ENCODE results near the gene HMBS. TPM values are rescaled to one million over a fixed set of nuclear protein-coding genes. Genes with fewer than 3 reads are reported as not detected.

The HMBS gene
- total and polyA plus RNA-seq, 2 of the 8 experiments (the other 6 are each of a cell fraction or from before 2014, with no cell fraction given): 69.3 to 109 TPM

DNA sequence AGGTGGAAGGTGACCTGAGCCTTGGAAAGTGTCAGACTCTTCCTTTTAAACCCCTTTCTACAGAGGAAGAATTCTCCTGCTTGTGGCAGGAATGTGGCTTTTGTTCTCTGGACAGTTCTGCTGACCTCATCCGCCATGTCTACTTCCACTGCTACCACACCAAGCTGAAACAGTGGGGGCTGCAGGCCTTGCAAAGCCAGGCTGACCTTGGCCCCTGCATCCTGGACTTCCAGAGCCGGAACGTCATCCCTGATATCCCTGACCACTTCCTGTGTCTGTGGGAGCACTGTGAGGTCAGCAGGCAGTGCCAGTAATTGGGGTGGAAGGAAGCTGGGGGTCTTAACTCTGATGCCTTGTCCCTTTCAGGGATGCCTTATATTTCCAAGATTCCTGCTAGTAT, 46.0 kb downstream of the HMBS start:
- CTCF ChIA-PET (ENCODE audit: partially characterized antibody): interaction anchor here (1.0 to 5.9 kb wide), 4 partner anchors 14 to 65 kb away, joined by 3 to 33 read pairs (median 8); no protein-coding TSS in a partner anchor
- H2BK15ac ChIP-seq (ENCODE audit: low read length): no peak overlapping the region
- TF ChIP-seq BCL11A (IDR thresholded peaks at IDR 0.05; ENCODE audit: low read depth in 2 of 2, low read length in 2 of 2) (no peak), HDAC2 (IDR thresholded peaks at IDR 0.05; ENCODE audit: borderline replicate concordance in 1 of 2, low read depth in 2 of 2, low read length in 2 of 2) (no peak), ZNF274 (IDR thresholded peaks at IDR 0.05; ENCODE audit: borderline replicate concordance, extremely low read depth, low read length) (no peak), GTF2F1 (IDR thresholded peaks at IDR 0.05; ENCODE audit: borderline replicate concordance, low read depth, low read length) (no peak), JUN (IDR thresholded peaks at IDR 0.05; ENCODE audit: low read depth, low read length) (no peak), SIN3A (conservative IDR thresholded peaks at IDR 0.05 in 1 of 2, IDR thresholded peaks at IDR 0.05 in 1 of 2; ENCODE audit: low read depth in 1 of 2, low read length in 2 of 2) (no peak), CBX5 (IDR thresholded peaks at IDR 0.05; ENCODE audit: low read depth, low read length) (no peak), ASH2L (IDR thresholded peaks at IDR 0.05; ENCODE audit: low read length) (no peak), CHD2 (IDR thresholded peaks at IDR 0.05; ENCODE audit: low read length) (no peak), POLR2A (IDR thresholded peaks at IDR 0.05; ENCODE audit: control extremely low read depth in 1 of 2, low read depth in 2 of 2, low read length in 2 of 2) (no peak), SP2 (IDR thresholded peaks at IDR 0.05; ENCODE audit: low read length) (no peak)
- TF ChIP-seq, protein P1, sequence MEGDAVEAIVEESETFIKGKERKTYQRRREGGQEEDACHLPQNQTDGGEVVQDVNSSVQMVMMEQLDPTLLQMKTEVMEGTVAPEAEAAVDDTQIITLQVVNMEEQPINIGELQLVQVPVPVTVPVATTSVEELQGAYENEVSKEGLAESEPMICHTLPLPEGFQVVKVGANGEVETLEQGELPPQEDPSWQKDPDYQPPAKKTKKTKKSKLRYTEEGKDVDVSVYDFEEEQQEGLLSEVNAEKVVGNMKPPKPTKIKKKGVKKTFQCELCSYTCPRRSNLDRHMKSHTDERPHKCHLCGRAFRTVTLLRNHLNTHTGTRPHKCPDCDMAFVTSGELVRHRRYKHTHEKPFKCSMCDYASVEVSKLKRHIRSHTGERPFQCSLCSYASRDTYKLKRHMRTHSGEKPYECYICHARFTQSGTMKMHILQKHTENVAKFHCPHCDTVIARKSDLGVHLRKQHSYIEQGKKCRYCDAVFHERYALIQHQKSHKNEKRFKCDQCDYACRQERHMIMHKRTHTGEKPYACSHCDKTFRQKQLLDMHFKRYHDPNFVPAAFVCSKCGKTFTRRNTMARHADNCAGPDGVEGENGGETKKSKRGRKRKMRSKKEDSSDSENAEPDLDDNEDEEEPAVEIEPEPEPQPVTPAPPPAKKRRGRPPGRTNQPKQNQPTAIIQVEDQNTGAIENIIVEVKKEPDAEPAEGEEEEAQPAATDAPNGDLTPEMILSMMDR (IDR thresholded peaks at IDR 0.05; ENCODE audit: control extremely low read depth in 1 of 3, insufficient read depth in 1 of 3, low read depth in 1 of 3, low read length in 3 of 3): no peak

More for the DNA sequence above, 46.0 kb downstream of the HMBS start:
- Histone ChIP-seq H3K23ac (ENCODE audit: insufficient read length) (no peak overlapping the region), H3K27me3 (replicated peaks in 1 of 4; ENCODE audit: control insufficient read depth in 3 of 4, extremely low read depth in 1 of 4, insufficient read depth in 3 of 4, low read length in 3 of 4) (no peaks in the 10 kb centered on the region), H3K14ac (ENCODE audit: insufficient read length) (no peak overlapping the region), H3K79me2 (ENCODE audit: control insufficient read depth in 1 of 2, insufficient read depth in 2 of 2, low read length in 2 of 2) (0 out of 4 replicates have a peak, but pooled peaks cover 0 to 2% of the 10 kb centered on the region in 2 experiments), H3K79me1 (ENCODE audit: low read depth, low read length) (no peaks in the 10 kb centered on the region), H3K4ac (replicated peaks; ENCODE audit: insufficient read length, low read depth, low read length) (no peak overlapping the region), H3K9me3 (ENCODE audit: insufficient read depth in 2 of 2, low read depth in 1 of 2, low read length in 1 of 2) (no peaks in the 10 kb centered on the region), H3K18ac (ENCODE audit: extremely low read depth, low read length) (no peak overlapping the region), H3K4me2 (ENCODE audit: insufficient read depth in 1 of 2, low read depth in 2 of 2, low read length in 2 of 2) (no peak overlapping the region), H3K36me3 (ENCODE audit: control insufficient read depth in 2 of 4, insufficient read depth in 4 of 4, low read length in 3 of 4) (peaks cover 23 to 39% (median 34%) of the 10 kb centered on the region in 4 experiments), H2AK5ac (ENCODE audit: low read depth, low read length) (no peak overlapping the region), H3K27ac (ENCODE audit: low read depth, low read length) (no peak overlapping the region), H3K4me3 (ENCODE audit: extremely low read depth in 1 of 4, insufficient read depth in 2 of 4, low read depth in 3 of 4, low read length in 4 of 4) (no peak overlapping the region), H3K4me1 (replicated peaks in 1 of 4; ENCODE audit: control insufficient read depth in 3 of 4, insufficient read depth in 4 of 4, low read length in 3 of 4) (no peaks in the 10 kb centered on the region), H4K8ac (ENCODE audit: extremely low read depth, insufficient read depth, low read length) (no peak overlapping the region), H2AFZ (ENCODE audit: low read length) (no peak overlapping the region), H2BK120ac (replicated peaks; ENCODE audit: low read depth, low read length) (no peak overlapping the region), H4K91ac (replicated peaks; ENCODE audit: insufficient read length, low read length) (no peak overlapping the region), H3K9ac (replicated peaks in 1 of 4; ENCODE audit: extremely low read depth in 1 of 4, low read depth in 3 of 4, low read length in 3 of 4) (no peak overlapping the region), H3K56ac (replicated peaks; ENCODE audit: insufficient read length, low read depth, low read length) (no peak overlapping the region), H3K23me2 (ENCODE audit: low read depth, low read length) (no peaks in the 10 kb centered on the region), H4K5ac (ENCODE audit: insufficient read length, low read depth, low read length) (no peak overlapping the region), H4K20me1 (replicated peaks in 1 of 2; ENCODE audit: control insufficient read depth in 1 of 2, insufficient read depth in 2 of 2, low read length in 2 of 2) (peaks cover 0 to 6% of the 10 kb centered on the region in 2 experiments), H2BK20ac (ENCODE audit: low read length) (no peak overlapping the region), H2BK5ac (ENCODE audit: low read depth, low read length) (no peak overlapping the region), H2BK12ac (ENCODE audit: low read depth, low read length) (no peak overlapping the region)
- POLR2A ChIA-PET (ENCODE audit: partially characterized antibody): interaction anchor here (1.2 to 1.3 kb wide), 3 partner anchors 10 to 42 kb away, joined by 3 read pairs; partner anchors contain the start of gene HINFP
- WGBS, 2 experiments (ENCODE audit: extremely low coverage in 1 of 2, insufficient coverage in 1 of 2, insufficient read length in 1 of 2, insufficient replicate concordance in 2 of 2, low coverage in 1 of 2, low lambda C conversion rate in 2 of 2, missing lambda C conversion rate in 1 of 2): 96% methylated on average over 3 of the region's 3 CpGs; no CpG with 5 or more reads in 1 of the 2 experiments
- no peak for FAIRE-seq
- DNase-seq (ENCODE audit: low read depth in 1 of 2, low spot score in 2 of 2): no peak
